ENCODE results near the gene PAK1. TPM values are rescaled to one million over a fixed set of nuclear protein-coding genes. Genes with fewer than 3 reads are reported as not detected.

Gene PAK1
- total and polyA plus RNA-seq, 2 of the 4 experiments (the other 2 are of a cell fraction): 34.3 to 60.6 TPM

GRCh38 chr11:77322506-77322905, 151.4 kb downstream of the PAK1 start:
- Histone ChIP-seq H3K4me1 (ENCODE audit: control insufficient read depth, insufficient read depth, low read length) (peaks cover 3% of the 10 kb centered on the region), H3K56ac (ENCODE audit: extremely low read depth, insufficient read depth, low read length) (no peak overlapping the region), H3K9ac (ENCODE audit: low read depth, low read length) (no peak overlapping the region), H3K4me2 (ENCODE audit: low read depth, low read length) (no peak overlapping the region), H2BK5ac (ENCODE audit: low read depth, low read length, poor library complexity, severe bottlenecking) (peak overlapping the region; percentile 6), H4K5ac (ENCODE audit: low read depth, low read length) (no peak overlapping the region), H4K20me1 (ENCODE audit: insufficient read depth, low read length) (peaks cover 4% of the 10 kb centered on the region; the same call in 1 of the 2 replicates), H3K27me3 (ENCODE audit: control insufficient read depth, insufficient read depth, low read length) (no peaks in the 10 kb centered on the region), H2AFZ (replicated peaks; ENCODE audit: low read length, poor library complexity) (no peak overlapping the region), H3K9me3 (ENCODE audit: control insufficient read depth, insufficient read depth, low read length) (no peaks in the 10 kb centered on the region), H2BK15ac (ENCODE audit: low read depth, low read length) (no peak overlapping the region), H3K36me3 (ENCODE audit: control insufficient read depth, insufficient read depth, low read length) (no peaks in the 10 kb centered on the region), H3K18ac (ENCODE audit: low read depth, low read length) (no peak overlapping the region), H3K23ac (ENCODE audit: low read depth, low read length) (no peak overlapping the region), H2AK9ac (replicated peaks; ENCODE audit: low read depth, low read length, poor library complexity) (no peak overlapping the region), H4K91ac (ENCODE audit: insufficient read depth, low read depth, low read length) (no peak overlapping the region), H2BK20ac (ENCODE audit: low read depth, low read length) (no peak overlapping the region), H2AK5ac (ENCODE audit: low read depth, low read length) (peak overlapping the region; percentile 19; the same call in 1 of the 2 replicates), H3K14ac (replicated peaks; ENCODE audit: low read depth, low read length) (peak overlapping the region; percentile 36), H3K79me1 (ENCODE audit: low read depth in 1 of 2, low read length in 2 of 2) (no peaks in the 10 kb centered on the region; a peak in 1 of 4 replicates), H3K9me1 (ENCODE audit: insufficient read depth, low read length) (peaks cover 12% of the 10 kb centered on the region), H3K4ac (ENCODE audit: low read depth, low read length) (no peak overlapping the region), H3K27ac (ENCODE audit: insufficient read depth, low read length) (no peak overlapping the region), H3K4me3 (ENCODE audit: insufficient read depth, low read depth, low read length) (no peak overlapping the region), H2BK120ac (ENCODE audit: low read depth, low read length) (no peak overlapping the region), H4K8ac (ENCODE audit: low read depth in 2 of 2, low read length in 2 of 2) (peak overlapping the region in 1 of 2 experiments; percentile 5; a peak in 1 of 4 replicates)
- BruUV-seq (replicated peaks): TSS peak; percentile 86
- intact Hi-C loops (cut with micrococcal nuclease): no loop called here
- ChIA-PET CTCF (no interaction called here), POLR2A (ENCODE audit: unreplicated experiment) (no interaction called here)
- peak; percentile 24 for ATAC-seq (ENCODE audit: low read depth)
- DNase-seq: peak; percentile 89
- TF ChIP-seq CHD1 (IDR thresholded peaks at IDR 0.05; ENCODE audit: low read depth, low read length) (no peak), CEBPB (IDR thresholded peaks at IDR 0.05; ENCODE audit: low read depth, low read length) (0 out of 2 replicates have a peak, but pooled peaks have one; percentile 10)
- WGBS, 2 experiments (ENCODE audit: extremely low coverage in 2 of 2, insufficient read length in 1 of 2): no CpG with 5 or more reads among the region's 2 CpGs
- in situ Hi-C loops (cut with MboI; ENCODE audit: low sequenced_read_pairs): no loop called here
- dilution Hi-C loops (cut with HindIII; ENCODE audit: low sequenced_read_pairs, unreplicated experiment): no loop called here

Measured in IMR-90 (cell line).